ENCODE measurements around the gene CEBPG.

DNA sequence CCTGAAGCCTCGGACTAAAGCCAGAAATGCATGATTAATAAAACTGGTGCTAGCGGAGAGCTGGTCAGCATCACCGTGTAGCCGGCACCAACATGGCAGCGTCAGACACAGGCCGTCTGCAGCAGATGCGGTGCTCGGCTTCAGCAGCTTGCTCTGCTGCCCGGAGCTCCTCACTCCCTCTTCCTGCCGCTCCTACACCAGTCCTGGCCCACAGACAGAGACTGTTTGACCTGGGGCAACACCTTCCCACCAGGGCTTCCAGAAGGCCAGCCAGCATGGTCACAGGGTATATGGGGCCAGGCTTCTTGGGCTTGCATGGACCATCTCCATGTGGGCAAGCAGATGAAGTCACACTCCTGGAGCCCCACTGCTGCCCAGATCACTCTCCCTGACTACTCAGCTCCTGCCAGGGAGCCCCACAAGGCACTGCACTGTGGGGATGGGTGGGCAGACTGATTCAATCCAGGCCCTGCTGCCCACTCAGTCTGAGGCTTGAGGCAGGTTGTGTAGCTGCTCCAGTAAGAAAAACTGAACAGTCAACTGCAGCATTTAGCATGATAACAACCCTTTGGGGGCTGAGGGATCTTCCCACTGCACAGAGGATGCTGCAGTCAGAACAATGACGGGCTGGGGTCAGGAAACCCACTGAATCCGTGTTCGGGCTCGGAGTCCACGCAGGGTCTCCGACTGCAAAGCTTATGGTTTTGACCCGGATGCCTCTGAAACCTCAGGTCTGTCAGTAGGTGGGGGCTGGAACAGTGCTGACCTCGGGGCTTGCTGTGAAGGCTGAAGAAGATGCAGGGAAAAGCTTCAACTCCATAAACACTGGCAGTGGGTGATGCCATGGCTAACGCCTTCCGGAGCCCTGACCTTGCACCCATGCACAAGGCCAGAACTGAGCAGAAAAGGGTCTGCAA lies 45.6 kb downstream of the CEBPG start:
- TF ChIP-seq POLR2A (IDR thresholded peaks at IDR 0.05; ENCODE audit: extremely low read depth, insufficient read length) = no peak
- no peak for TF ChIP-seq CTCF (IDR thresholded peaks at IDR 0.05; ENCODE audit: low read depth, low read length)
- TF ChIP-seq MYC (IDR thresholded peaks at IDR 0.05; ENCODE audit: low read depth, low read length) = no peak
